IPS DF 4.7 (cell line): ENCODE data around the gene KLHL5.
"Not testable (repeated sequence)": the region's sequence is repeated elsewhere in the genome, so short reads cannot be mapped to it uniquely, and the experiment has no call there.

Experiments used
- DNase-seq: peaks from one replicate; pipeline ENCODE4 v3.0.0-alpha.2; 2013; ENCODE audit warnings: low spot score; ENCODE audit errors: extremely low read depth

The KLHL5 gene

GRCh38 chr4:39102297-39102696 lies 40.3 kb downstream of the KLHL5 start:
- no peak for DNase-seq

- DNase-seq = no peak
Observed at GRCh38 chr4:39103291-39103690, 41.3 kb downstream of the KLHL5 start.

GRCh38 chr4:39104255-39104654 lies 42.2 kb downstream of the KLHL5 start:
- DNase-seq = no peak

GRCh38 chr4:39106011-39106410 lies 44.0 kb downstream of the KLHL5 start:
- DNase-seq = no peak

- DNase-seq = no peak
Observed at GRCh38 chr4:39114436-39114835, 52.4 kb downstream of the KLHL5 start.

- DNase-seq = no peak
Observed at GRCh38 chr4:39118034-39118658, 56.1 kb downstream of the KLHL5 start.

GRCh38 chr4:39120418-39120817 lies 58.4 kb downstream of the KLHL5 start:
- no peak for DNase-seq

- no peak for DNase-seq
Observed at GRCh38 chr4:39124885-39125599, 63.0 kb downstream of the KLHL5 start.

- no peak for DNase-seq
Observed at GRCh38 chr4:39125600-39125985, 63.6 kb downstream of the KLHL5 start.

- no peak for DNase-seq
Observed at GRCh38 chr4:39126256-39127095, 64.4 kb downstream of the KLHL5 start.

- DNase-seq = no peak
Observed at GRCh38 chr4:39133623-39134022, 71.6 kb downstream of the KLHL5 start.

GRCh38 chr4:39134683-39135306 lies 72.8 kb downstream of the KLHL5 start:
- no peak for DNase-seq

- DNase-seq = not testable (repeated sequence)
Observed at GRCh38 chr4:39138227-39138626, 76.2 kb downstream of the KLHL5 start.

GRCh38 chr4:39146211-39146610 lies 84.2 kb downstream of the KLHL5 start:
- no peak for DNase-seq

GRCh38 chr4:39154009-39154408 lies 92.0 kb downstream of the KLHL5 start:
- DNase-seq = no peak

- DNase-seq = no peak
Observed at GRCh38 chr4:39157520-39157919, 95.5 kb downstream of the KLHL5 start.

GRCh38 chr4:39166177-39166576 lies 104.1 kb downstream of the KLHL5 start:
- DNase-seq = no peak

- no peak for DNase-seq
Observed at GRCh38 chr4:39166669-39167068, 104.6 kb downstream of the KLHL5 start.

GRCh38 chr4:39169426-39169825 lies 107.4 kb downstream of the KLHL5 start:
- no peak for DNase-seq

- no peak for DNase-seq
Observed at GRCh38 chr4:39170301-39170700, 108.3 kb downstream of the KLHL5 start.
